ENCODE data around the gene PPT1. TPM values are rescaled to one million over a fixed set of nuclear protein-coding genes. Genes with fewer than 3 reads are reported as not detected.
A peak's percentile ranks its signal among the peaks of the same experiment; 100 is the strongest.

The PPT1 gene
- total and polyA plus RNA-seq, 2 of the 13 experiments (the other 11 are each of a cell fraction or from before 2014, with no cell fraction given), result 129 TPM

GRCh38 chr1:40058453-40059337 lies 38.4 kb downstream of the PPT1 start (continued):
- TF ChIP-seq MLXIP (CRISPR knock-in tag; IDR thresholded peaks at IDR 0.05; ENCODE audit: borderline replicate concordance) (no peak), ZNF441 (CRISPR knock-in tag; IDR thresholded peaks at IDR 0.05; ENCODE audit: borderline replicate concordance) (no peak), TAF15 (IDR thresholded peaks at IDR 0.05; ENCODE audit: low read depth, low read length, poor library complexity, severe bottlenecking) (no peak), ZNF674 (CRISPR knock-in tag; IDR thresholded peaks at IDR 0.05; ENCODE audit: low read depth) (no peak), ZNF333 (CRISPR knock-in tag; IDR thresholded peaks at IDR 0.05; ENCODE audit: borderline replicate concordance) (no peak), ZBTB14 (CRISPR knock-in tag; IDR thresholded peaks at IDR 0.05) (no peak), SOX5 (CRISPR knock-in tag; IDR thresholded peaks at IDR 0.05; ENCODE audit: borderline replicate concordance) (peak; percentile 53; the same call in 1 of the 2 replicates), ZNF432 (CRISPR knock-in tag; IDR thresholded peaks at IDR 0.05; ENCODE audit: borderline replicate concordance) (no peak), AGO2 (optimal IDR thresholded peaks at IDR 0.05; ENCODE audit: low read depth, low read length) (no peak), CENPX (CRISPR knock-in tag; IDR thresholded peaks at IDR 0.05) (no peak), ZNF296 (CRISPR knock-in tag; conservative IDR thresholded peaks at IDR 0.05) (no peak)
- TF ChIP-seq, protein P1, sequence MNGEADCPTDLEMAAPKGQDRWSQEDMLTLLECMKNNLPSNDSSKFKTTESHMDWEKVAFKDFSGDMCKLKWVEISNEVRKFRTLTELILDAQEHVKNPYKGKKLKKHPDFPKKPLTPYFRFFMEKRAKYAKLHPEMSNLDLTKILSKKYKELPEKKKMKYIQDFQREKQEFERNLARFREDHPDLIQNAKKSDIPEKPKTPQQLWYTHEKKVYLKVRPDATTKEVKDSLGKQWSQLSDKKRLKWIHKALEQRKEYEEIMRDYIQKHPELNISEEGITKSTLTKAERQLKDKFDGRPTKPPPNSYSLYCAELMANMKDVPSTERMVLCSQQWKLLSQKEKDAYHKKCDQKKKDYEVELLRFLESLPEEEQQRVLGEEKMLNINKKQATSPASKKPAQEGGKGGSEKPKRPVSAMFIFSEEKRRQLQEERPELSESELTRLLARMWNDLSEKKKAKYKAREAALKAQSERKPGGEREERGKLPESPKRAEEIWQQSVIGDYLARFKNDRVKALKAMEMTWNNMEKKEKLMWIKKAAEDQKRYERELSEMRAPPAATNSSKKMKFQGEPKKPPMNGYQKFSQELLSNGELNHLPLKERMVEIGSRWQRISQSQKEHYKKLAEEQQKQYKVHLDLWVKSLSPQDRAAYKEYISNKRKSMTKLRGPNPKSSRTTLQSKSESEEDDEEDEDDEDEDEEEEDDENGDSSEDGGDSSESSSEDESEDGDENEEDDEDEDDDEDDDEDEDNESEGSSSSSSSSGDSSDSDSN (CRISPR knock-in tag; IDR thresholded peaks at IDR 0.05), result no peak
- TF ChIP-seq, protein P2, sequence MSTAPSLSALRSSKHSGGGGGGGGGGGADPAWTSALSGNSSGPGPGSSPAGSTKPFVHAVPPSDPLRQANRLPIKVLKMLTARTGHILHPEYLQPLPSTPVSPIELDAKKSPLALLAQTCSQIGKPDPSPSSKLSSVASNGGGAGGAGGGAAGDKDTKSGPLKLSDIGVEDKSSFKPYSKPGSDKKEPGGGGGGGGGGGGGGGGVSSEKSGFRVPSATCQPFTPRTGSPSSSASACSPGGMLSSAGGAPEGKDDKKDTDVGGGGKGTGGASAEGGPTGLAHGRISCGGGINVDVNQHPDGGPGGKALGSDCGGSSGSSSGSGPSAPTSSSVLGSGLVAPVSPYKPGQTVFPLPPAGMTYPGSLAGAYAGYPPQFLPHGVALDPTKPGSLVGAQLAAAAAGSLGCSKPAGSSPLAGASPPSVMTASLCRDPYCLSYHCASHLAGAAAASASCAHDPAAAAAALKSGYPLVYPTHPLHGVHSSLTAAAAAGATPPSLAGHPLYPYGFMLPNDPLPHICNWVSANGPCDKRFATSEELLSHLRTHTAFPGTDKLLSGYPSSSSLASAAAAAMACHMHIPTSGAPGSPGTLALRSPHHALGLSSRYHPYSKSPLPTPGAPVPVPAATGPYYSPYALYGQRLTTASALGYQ (CRISPR knock-in tag; IDR thresholded peaks at IDR 0.05), result no peak
- TF ChIP-seq, protein P3, sequence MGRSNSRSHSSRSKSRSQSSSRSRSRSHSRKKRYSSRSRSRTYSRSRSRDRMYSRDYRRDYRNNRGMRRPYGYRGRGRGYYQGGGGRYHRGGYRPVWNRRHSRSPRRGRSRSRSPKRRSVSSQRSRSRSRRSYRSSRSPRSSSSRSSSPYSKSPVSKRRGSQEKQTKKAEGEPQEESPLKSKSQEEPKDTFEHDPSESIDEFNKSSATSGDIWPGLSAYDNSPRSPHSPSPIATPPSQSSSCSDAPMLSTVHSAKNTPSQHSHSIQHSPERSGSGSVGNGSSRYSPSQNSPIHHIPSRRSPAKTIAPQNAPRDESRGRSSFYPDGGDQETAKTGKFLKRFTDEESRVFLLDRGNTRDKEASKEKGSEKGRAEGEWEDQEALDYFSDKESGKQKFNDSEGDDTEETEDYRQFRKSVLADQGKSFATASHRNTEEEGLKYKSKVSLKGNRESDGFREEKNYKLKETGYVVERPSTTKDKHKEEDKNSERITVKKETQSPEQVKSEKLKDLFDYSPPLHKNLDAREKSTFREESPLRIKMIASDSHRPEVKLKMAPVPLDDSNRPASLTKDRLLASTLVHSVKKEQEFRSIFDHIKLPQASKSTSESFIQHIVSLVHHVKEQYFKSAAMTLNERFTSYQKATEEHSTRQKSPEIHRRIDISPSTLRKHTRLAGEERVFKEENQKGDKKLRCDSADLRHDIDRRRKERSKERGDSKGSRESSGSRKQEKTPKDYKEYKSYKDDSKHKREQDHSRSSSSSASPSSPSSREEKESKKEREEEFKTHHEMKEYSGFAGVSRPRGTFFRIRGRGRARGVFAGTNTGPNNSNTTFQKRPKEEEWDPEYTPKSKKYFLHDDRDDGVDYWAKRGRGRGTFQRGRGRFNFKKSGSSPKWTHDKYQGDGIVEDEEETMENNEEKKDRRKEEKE (IDR thresholded peaks at IDR 0.05), result no peak
- TF ChIP-seq, protein P4, sequence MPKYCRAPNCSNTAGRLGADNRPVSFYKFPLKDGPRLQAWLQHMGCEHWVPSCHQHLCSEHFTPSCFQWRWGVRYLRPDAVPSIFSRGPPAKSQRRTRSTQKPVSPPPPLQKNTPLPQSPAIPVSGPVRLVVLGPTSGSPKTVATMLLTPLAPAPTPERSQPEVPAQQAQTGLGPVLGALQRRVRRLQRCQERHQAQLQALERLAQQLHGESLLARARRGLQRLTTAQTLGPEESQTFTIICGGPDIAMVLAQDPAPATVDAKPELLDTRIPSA (CRISPR knock-in tag; IDR thresholded peaks at IDR 0.05; ENCODE audit: borderline replicate concordance), result no peak
